Measurements from ENCODE around the gene PAFAH2.

Gene PAFAH2

GRCh38 chr1:25971066-25971810, 26.6 kb downstream of the PAFAH2 start:
- DNase-seq (ENCODE audit: low read depth) = peak; percentile 34
- no peak overlapping the region for H3K4me3 ChIP-seq (ENCODE audit: low read depth, low read length)
- TF ChIP-seq, protein P1, sequence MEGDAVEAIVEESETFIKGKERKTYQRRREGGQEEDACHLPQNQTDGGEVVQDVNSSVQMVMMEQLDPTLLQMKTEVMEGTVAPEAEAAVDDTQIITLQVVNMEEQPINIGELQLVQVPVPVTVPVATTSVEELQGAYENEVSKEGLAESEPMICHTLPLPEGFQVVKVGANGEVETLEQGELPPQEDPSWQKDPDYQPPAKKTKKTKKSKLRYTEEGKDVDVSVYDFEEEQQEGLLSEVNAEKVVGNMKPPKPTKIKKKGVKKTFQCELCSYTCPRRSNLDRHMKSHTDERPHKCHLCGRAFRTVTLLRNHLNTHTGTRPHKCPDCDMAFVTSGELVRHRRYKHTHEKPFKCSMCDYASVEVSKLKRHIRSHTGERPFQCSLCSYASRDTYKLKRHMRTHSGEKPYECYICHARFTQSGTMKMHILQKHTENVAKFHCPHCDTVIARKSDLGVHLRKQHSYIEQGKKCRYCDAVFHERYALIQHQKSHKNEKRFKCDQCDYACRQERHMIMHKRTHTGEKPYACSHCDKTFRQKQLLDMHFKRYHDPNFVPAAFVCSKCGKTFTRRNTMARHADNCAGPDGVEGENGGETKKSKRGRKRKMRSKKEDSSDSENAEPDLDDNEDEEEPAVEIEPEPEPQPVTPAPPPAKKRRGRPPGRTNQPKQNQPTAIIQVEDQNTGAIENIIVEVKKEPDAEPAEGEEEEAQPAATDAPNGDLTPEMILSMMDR (IDR thresholded peaks at IDR 0.05; ENCODE audit: insufficient read depth, low read depth, low read length, missing control alignments) = no peak

GRCh38 chr1:25967308-25967707, 30.6 kb downstream of the PAFAH2 start:
- TF ChIP-seq, protein P1 (IDR thresholded peaks at IDR 0.05; ENCODE audit: insufficient read depth, low read depth, low read length, missing control alignments) = no peak
- no peak overlapping the region for H3K4me3 ChIP-seq (ENCODE audit: low read depth, low read length)
- DNase-seq (ENCODE audit: low read depth) = no peak

- TF ChIP-seq, protein P1 (IDR thresholded peaks at IDR 0.05; ENCODE audit: insufficient read depth, low read depth, low read length, missing control alignments) = no peak
- H3K4me3 ChIP-seq (ENCODE audit: low read depth, low read length) = no peak overlapping the region
- DNase-seq (ENCODE audit: low read depth) = no peak
Observed at GRCh38 chr1:25959611-25960010, 38.3 kb downstream of the PAFAH2 start.

- TF ChIP-seq, protein P1 (IDR thresholded peaks at IDR 0.05; ENCODE audit: insufficient read depth, low read depth, low read length, missing control alignments) = no peak
- DNase-seq (ENCODE audit: low read depth) = no peak
- H3K4me3 ChIP-seq (ENCODE audit: low read depth, low read length) = no peak overlapping the region
Observed at GRCh38 chr1:25958465-25958864, 39.4 kb downstream of the PAFAH2 start.

DNA sequence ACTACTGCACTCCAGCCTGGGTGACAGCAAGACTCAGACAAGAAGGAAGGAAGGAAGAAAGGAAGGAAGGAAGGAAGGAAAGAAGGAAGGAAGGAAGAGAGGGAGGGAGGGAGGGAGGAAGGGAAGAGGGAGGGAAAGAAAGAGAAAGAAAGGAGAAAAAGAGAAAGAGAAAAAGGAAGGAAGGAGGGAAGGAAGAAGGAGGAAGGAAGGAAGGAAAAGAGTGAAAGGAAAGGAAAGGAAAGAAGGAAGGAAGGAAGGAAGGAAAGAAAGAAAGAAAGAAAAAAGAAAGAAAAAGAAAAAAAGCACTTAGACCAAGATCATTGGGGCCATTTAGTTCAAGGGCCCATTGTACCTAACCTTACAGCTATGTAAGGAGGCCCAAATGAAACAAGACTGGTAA, 42.3 kb downstream of the PAFAH2 start:
- H3K4me3 ChIP-seq (ENCODE audit: low read depth, low read length) = no peak overlapping the region
- TF ChIP-seq, protein P1 (IDR thresholded peaks at IDR 0.05; ENCODE audit: insufficient read depth, low read depth, low read length, missing control alignments) = no peak
- no peak for DNase-seq (ENCODE audit: low read depth)

- TF ChIP-seq, protein P1 (IDR thresholded peaks at IDR 0.05; ENCODE audit: insufficient read depth, low read depth, low read length, missing control alignments) = no peak
- H3K4me3 ChIP-seq (ENCODE audit: low read depth, low read length) = no peak overlapping the region
- DNase-seq (ENCODE audit: low read depth) = no peak
Observed at GRCh38 chr1:25954282-25954938, 43.5 kb downstream of the PAFAH2 start.

Data from GM12865 (cell line).